NCI-H524 treated with DMSO at 0.1 percent for 48 hours (cell line): ENCODE data around the gene MRPL21.

Source experiments
- DNase-seq: peaks from one replicate; lab custom pipeline; 2025; lab: John Stamatoyannopoulos, UW

MRPL21 gene

GRCh38 chr11:68934666-68935065 is 31.0 kb upstream of the MRPL21 start:
- no peak for DNase-seq

- DNase-seq = no peak
Observed at GRCh38 chr11:68934321-68934645, 30.7 kb upstream of the MRPL21 start.

GRCh38 chr11:68933605-68934320 is 30.1 kb upstream of the MRPL21 start:
- DNase-seq = no peak

GRCh38 chr11:68932933-68933577 is 29.4 kb upstream of the MRPL21 start:
- DNase-seq = no peak

GRCh38 chr11:68932358-68932757 is 28.7 kb upstream of the MRPL21 start:
- DNase-seq = no peak

GRCh38 chr11:68931911-68932310 is 28.3 kb upstream of the MRPL21 start:
- DNase-seq = no peak

- DNase-seq = no peak
Observed at GRCh38 chr11:68930991-68931855, 27.6 kb upstream of the MRPL21 start.

- no peak for DNase-seq
Observed at GRCh38 chr11:68929706-68930570, 26.3 kb upstream of the MRPL21 start.

- no peak for DNase-seq
Observed at GRCh38 chr11:68929135-68929534, 25.5 kb upstream of the MRPL21 start.

- DNase-seq = no peak
Observed at GRCh38 chr11:68928136-68928880, 24.7 kb upstream of the MRPL21 start.

GRCh38 chr11:68927280-68928135 is 23.9 kb upstream of the MRPL21 start:
- no peak for DNase-seq

GRCh38 chr11:68925611-68926010 is 22.0 kb upstream of the MRPL21 start:
- no peak for DNase-seq

- no peak for DNase-seq
Observed at GRCh38 chr11:68924073-68924925, 20.7 kb upstream of the MRPL21 start.

- no peak for DNase-seq
Observed at GRCh38 chr11:68923614-68924013, 20.0 kb upstream of the MRPL21 start.

- no peak for DNase-seq
Observed at GRCh38 chr11:68916439-68916838, 12.8 kb upstream of the MRPL21 start.

- no peak for DNase-seq
Observed at GRCh38 chr11:68914761-68915160, 11.1 kb upstream of the MRPL21 start.

- no peak for DNase-seq
Observed at GRCh38 chr11:68913188-68913587, 9.6 kb upstream of the MRPL21 start.

GRCh38 chr11:68912254-68912653 is 8.6 kb upstream of the MRPL21 start:
- no peak for DNase-seq

- DNase-seq = no peak
Observed at GRCh38 chr11:68911731-68912130, 8.1 kb upstream of the MRPL21 start.
